ENCODE measurements around the gene EXOC7. TPM values are rescaled to one million over a fixed set of nuclear protein-coding genes. Genes with fewer than 3 reads are reported as not detected.

Gene EXOC7, protein sequence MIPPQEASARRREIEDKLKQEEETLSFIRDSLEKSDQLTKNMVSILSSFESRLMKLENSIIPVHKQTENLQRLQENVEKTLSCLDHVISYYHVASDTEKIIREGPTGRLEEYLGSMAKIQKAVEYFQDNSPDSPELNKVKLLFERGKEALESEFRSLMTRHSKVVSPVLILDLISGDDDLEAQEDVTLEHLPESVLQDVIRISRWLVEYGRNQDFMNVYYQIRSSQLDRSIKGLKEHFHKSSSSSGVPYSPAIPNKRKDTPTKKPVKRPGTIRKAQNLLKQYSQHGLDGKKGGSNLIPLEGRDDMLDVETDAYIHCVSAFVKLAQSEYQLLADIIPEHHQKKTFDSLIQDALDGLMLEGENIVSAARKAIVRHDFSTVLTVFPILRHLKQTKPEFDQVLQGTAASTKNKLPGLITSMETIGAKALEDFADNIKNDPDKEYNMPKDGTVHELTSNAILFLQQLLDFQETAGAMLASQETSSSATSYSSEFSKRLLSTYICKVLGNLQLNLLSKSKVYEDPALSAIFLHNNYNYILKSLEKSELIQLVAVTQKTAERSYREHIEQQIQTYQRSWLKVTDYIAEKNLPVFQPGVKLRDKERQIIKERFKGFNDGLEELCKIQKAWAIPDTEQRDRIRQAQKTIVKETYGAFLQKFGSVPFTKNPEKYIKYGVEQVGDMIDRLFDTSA
- total RNA-seq (2014; rRNA removed; shearing (Covaris generic)): 39.0 and 69.9 TPM in 2 replicates

DNA sequence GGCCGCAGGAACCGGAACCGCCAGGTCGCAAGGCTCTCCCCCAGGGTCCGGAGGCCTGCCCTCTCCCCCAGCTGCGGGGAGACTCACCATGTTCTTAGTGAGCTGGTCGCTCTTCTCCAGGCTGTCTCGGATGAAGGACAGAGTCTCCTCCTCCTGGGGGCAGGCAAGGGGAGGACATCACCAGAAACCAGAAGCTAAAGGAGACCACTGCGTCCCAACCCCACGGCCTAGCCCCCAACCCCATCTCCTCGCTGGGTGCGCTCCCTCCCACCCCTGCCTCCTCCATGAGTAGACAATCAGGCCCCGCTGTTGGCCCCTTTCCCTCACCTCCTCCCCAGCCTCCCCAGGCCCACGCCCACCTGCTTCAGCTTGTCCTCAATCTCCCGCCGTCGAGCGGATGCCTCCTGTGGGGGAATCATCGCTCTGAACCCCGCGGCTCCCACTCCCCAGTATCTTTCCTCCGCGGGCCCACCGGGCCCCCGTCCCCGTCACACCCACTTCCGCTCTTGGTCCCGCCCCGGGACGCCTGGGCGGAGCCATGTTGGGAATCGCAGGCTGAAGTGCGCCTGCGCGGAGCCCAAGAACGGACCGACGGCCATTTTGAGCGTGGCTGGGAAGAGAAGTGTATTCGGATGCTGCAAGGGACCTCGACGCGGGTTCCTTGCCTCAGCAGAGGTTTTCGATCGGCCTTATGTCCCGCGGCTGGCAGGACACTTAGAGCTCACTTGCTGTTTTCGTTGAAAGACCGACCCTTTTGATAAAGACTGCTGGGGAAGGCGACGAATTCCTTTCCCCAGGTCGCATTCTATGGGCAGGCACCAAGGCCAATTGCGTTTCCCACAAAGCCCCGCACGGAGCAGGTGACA lies at the start of gene EXOC7:
TSS of gene EXOC7 (minus strand) at position 514 of the 866 bp plus-strand sequence. CDS start at position 419, 95 bp downstream.
- DNase-seq (ENCODE audit: low read depth): peak; percentile 88

GRCh38 chr17:76153202-76153601 lies 49.6 kb upstream of the EXOC7 start:
- DNase-seq (ENCODE audit: low read depth): no peak

DNA sequence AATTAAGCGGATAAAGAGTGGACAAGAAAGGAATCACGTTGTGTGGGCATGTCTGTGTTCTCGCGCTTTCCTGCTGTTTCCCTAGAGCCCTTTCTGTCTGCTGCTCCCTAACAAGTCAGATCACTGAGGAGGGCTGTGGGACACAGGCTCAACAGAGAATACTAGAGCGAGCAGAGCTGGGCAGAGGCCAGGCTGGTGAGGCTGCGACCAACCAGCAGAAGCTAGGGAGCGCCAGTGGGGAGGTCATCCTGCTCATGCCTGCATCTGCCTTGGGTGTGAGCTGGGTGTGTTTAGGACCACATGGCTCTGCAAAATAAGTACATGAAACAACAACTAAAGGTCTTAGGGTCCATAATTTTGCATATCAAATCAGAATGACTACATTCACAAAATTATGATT lies 49.0 kb upstream of the EXOC7 start:
- no peak for DNase-seq (ENCODE audit: low read depth)

GRCh38 chr17:76151896-76152454 lies 48.4 kb upstream of the EXOC7 start:
- no peak for DNase-seq (ENCODE audit: low read depth)

GRCh38 chr17:76150712-76151622 lies 47.4 kb upstream of the EXOC7 start:
- DNase-seq (ENCODE audit: low read depth): no peak

- DNase-seq (ENCODE audit: low read depth): no peak
Measured at GRCh38 chr17:76149214-76149613, 45.6 kb upstream of the EXOC7 start.

- DNase-seq (ENCODE audit: low read depth): no peak
Measured at GRCh38 chr17:76148015-76148326, 44.4 kb upstream of the EXOC7 start.

GRCh38 chr17:76147211-76148014 lies 43.8 kb upstream of the EXOC7 start:
- DNase-seq (ENCODE audit: low read depth): peak; percentile 22

DNA sequence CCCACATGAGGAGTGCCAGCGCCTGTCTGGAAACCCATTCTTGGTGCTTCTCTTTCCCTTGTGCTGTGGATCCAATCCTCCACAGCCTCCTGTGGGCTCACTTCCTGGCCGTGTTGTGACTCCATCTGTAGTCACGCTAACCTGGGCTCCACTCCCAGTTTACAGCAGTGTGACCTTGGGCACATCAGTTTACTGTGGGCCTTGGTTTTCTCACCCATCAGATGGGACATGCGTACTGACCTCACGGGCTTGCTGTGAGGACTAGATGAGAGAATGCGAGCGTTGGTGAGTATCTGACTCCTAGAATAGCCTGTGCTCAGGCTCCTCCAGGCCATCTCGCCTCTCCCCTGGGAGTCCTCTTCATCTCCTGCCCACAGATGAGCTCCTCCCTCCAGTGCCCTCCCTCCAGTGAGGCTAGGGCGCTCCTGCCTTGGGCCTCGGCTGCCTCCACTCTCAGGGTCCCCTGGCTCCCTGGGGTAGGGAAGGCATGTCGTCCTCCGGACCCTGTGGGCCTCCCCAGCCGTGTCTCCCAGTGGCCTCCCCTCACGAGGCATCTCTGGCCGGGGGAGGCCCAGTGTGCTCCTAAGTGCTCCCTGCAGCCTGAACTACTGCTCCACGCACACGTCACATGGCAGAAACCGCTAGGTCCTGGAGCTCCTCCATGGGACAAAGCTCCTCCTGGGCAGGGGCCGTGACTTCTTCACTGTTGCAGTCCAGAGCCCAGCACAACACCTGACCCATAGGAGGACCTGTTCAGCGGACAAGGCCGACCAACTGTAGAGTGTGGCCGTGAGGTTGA lies 42.7 kb upstream of the EXOC7 start:
- DNase-seq (ENCODE audit: low read depth): no peak

GRCh38 chr17:76145231-76146052 lies 41.9 kb upstream of the EXOC7 start:
- no peak for DNase-seq (ENCODE audit: low read depth)

DNA sequence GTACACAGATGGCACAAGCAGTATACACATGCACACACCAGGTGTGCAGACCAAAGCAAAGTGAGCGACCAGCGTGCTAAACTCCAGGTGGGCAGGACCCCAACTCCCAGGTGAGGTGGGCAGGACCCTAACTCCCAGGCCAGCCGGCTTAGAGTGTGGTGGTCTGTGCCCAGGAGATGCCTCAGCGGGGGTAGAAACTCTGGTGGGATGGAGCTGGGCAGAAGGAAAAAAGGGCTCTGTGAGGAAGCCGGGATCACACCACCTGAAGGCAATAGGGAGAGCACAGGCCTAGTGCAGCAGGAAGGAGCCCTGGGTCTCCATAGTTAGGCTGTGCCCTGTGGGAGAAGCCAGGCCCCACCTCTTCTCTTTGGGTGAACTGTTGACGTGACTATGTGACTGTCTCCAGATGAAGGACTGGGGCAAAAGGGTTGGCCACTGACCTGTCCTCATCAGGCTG lies 39.0 kb upstream of the EXOC7 start:
- DNase-seq (ENCODE audit: low read depth): no peak

GRCh38 chr17:76142039-76142584 lies 38.5 kb upstream of the EXOC7 start:
- DNase-seq (ENCODE audit: low read depth): no peak

GRCh38 chr17:76141212-76142038 lies 37.8 kb upstream of the EXOC7 start, which contains the start of gene FOXJ1:
FOXJ1 (minus strand) TSS chr17:76141245; CDS start chr17:76140395, 850 bp downstream.
- DNase-seq (ENCODE audit: low read depth): peak; percentile 87

DNA sequence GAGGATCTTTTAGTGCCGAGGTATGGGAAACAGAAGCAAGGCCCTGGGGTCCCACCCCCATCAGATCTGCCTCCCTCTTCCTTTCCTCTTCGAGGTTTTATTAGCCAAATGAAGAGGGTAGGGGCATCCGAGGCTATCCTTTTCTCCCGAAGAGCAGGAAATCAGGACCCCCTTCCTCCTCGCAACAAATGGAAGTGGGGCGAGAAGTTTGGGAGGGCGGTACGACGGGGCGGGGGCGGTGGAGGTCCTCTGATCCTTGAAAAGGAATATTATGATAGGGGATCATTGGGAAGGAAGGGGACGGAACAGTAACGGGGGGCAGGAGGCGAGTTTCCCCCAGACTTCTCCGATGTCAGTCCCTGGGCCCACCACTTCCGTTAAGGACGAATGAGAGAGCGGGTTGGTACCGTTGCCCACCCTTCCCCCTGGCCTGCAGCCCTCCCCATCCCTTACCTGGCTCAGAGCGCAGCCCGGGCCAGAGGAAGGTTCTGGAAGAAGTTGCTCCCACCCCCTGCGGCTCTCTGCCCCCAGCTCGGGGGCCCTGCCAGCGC lies 37.1 kb upstream of the EXOC7 start:
- DNase-seq (ENCODE audit: low read depth): no peak

DNA sequence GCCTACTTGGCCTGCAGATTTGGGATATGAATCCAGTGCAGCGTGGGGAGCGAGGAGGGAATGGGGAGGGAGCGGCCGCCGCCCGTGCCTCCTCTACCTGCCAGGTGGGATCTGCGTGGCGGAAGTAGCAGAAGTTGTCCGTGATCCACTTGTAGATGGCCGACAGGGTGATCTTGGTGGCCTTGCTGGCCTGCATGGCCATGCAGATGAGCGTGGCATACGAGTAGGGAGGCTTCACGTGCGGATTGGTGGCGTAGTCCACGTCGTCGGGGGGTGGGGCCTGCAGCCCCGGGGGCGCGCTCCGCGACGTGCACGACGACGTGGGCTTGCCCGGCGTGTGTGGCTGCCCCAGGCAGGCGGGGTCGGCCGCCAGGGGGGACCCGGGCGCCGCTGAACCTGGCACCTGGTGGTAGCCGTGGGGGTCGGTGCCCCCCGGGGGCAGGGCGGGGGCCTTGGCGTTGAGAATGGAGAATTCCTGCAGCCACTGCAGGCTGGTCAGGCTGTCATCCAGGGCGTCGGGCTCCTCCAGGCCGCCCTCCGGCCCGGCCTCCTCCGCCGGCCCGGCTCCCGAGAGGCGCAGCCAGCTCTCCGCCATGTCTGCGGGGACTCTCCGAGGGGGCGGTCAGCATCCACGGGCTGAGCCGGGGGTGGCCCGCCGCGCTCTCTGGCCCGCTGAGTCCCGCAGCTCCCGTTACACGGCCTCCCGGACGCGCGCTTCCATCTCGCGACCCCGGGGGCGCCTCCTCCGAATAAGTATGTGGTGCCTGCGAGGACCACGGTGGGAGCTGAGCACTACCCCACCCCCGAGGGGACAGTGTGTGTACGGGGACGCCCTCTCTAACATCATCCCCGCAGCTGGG lies 36.4 kb upstream of the EXOC7 start:
- no peak for DNase-seq (ENCODE audit: low read depth)

All from M059J (cell line).